H1 (cell line): ENCODE results near the gene GOLGB1. TPM values are rescaled to one million over a fixed set of nuclear protein-coding genes. Genes with fewer than 3 reads are reported as not detected.

Source experiments
- JUND ChIP-seq: IDR thresholded peaks from 2 replicates; pipeline ENCODE4 v1.6.1; 2011; ENCODE audit warnings: mild to moderate bottlenecking, improper control_type of control experiment, low read length
- polyA plus RNA-seq, 7 experiments: library from polyadenylated mRNA; depleted of rRNA in 3 of 7; stranded (reverse) in 5 of 7; unstranded in 2 of 7; fragments of >200 nt in 5 of 7; fragments of 200-250 nt in 2 of 7; gene quantifications; 1 replicate in 5 of 7; 2 replicates in 1 of 7; 4 replicates in 1 of 7; pipeline versions ENCODE4 v1.2.1 to v1.2.3, GENCODE V29; 2011 to 2013; ENCODE audit warnings: missing spikeins in 2 of 7, mixed read lengths in 2 of 7
- total RNA-seq: library from RNA; stranded (reverse); fragmentation: NEBNext Ultra II Directional; extraction: Animal tissue kit (Norgen Biotek cat#: 25700); gene quantifications from 2 replicates; pipeline ENCODE4 v1.2.1, GENCODE V29; 2021

GOLGB1 gene
- total and polyA plus RNA-seq, 2 of the 8 experiments (the other 6 are each of a cell fraction or from before 2014, with no cell fraction given), result 5.9 to 28.5 TPM

- no peak for TF ChIP-seq JUND
These were observed 53.4 kb downstream of the GOLGB1 start (continued) for GRCh38 chr3:121696186-121696585.
